Stimulated activated CD4-positive, alpha-beta T cell treated with anti-CD3 and anti-CD28 coated beads, Interleukin-12 subunit alpha, Interleukin-12 subunit beta, amount 100 ng/mL, for 4 hours (primary cell): Measurements from ENCODE around the gene ZNF101.

ENCODE experiments used
- DNase-seq: peaks from one replicate; pipeline ENCODE4 v3.0.0-alpha.2; 2020

Gene ZNF101

GRCh38 chr19:19668230-19669012 lies at the start of gene ZNF101:
Gene ZNF101 (plus strand): TSS chr19:19668839. CDS start chr19:19668964, 125 bp downstream.
- peak; percentile 94 for DNase-seq

GRCh38 chr19:19619181-19619848 lies 49.3 kb upstream of the ZNF101 start:
- DNase-seq, result no peak

GRCh38 chr19:19619849-19620210 lies 48.8 kb upstream of the ZNF101 start:
- DNase-seq, result no peak

- DNase-seq, result no peak
Observed at GRCh38 chr19:19623383-19623782, 45.3 kb upstream of the ZNF101 start.

GRCh38 chr19:19624032-19624570 lies 44.5 kb upstream of the ZNF101 start:
- DNase-seq, result no peak

GRCh38 chr19:19626516-19627472 lies 41.8 kb upstream of the ZNF101 start:
- no peak for DNase-seq

GRCh38 chr19:19627621-19628500 lies 40.8 kb upstream of the ZNF101 start, which contains the start of gene LPAR2:
Gene LPAR2 (minus strand): TSS chr19:19628220. CDS start chr19:19627275, 945 bp downstream.
- DNase-seq, result peak; percentile 71

- peak; percentile 42 for DNase-seq
Observed at GRCh38 chr19:19628501-19629134, 40.0 kb upstream of the ZNF101 start.

- DNase-seq, result no peak
Observed at GRCh38 chr19:19630062-19630414, 38.6 kb upstream of the ZNF101 start.

- no peak for DNase-seq
Observed at GRCh38 chr19:19630426-19630825, 38.2 kb upstream of the ZNF101 start.

- no peak for DNase-seq
Observed at GRCh38 chr19:19631346-19631745, 37.3 kb upstream of the ZNF101 start.

- DNase-seq, result no peak
Observed at GRCh38 chr19:19632661-19633060, 36.0 kb upstream of the ZNF101 start.

GRCh38 chr19:19633711-19634515 lies 34.7 kb upstream of the ZNF101 start:
- no peak for DNase-seq

- no peak for DNase-seq
Observed at GRCh38 chr19:19634516-19635312, 33.9 kb upstream of the ZNF101 start.

- no peak for DNase-seq
Observed at GRCh38 chr19:19635313-19635702, 33.3 kb upstream of the ZNF101 start.

GRCh38 chr19:19636573-19637185 lies 32.0 kb upstream of the ZNF101 start:
- no peak for DNase-seq

GRCh38 chr19:19637186-19637522 lies 31.5 kb upstream of the ZNF101 start:
- no peak for DNase-seq

GRCh38 chr19:19637523-19638251 lies 31.0 kb upstream of the ZNF101 start:
- no peak for DNase-seq
